ENCODE measurements around the gene ITGA5.

ITGA5 gene

DNA sequence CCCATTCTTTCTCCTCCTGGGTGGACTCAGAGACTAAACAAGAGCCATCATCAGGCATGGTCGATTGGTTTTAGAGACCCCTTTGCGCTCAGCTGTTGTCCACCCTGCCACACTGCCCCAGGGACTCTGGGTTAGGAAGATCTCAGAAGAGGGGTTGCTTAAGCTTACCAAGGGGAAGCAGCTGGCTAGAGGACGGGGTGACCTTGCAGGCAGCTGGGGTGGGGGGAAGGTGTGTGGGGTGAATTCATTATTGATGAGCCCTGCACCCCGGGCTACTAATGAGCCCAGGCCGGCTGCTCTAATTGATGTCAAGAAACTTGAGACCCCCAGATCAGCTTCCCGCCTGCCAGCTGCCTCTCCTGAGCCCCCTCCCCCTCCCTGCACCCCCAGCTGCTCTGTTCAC, 25.9 kb downstream of the ITGA5 start:
- in situ Hi-C loops (cut with MboI; ENCODE audit: low sequenced_read_pairs, unreplicated experiment) = no loop called here
- no peak for TF ChIP-seq CTCF (IDR thresholded peaks at IDR 0.05; ENCODE audit: borderline replicate concordance, control extremely low read depth, extremely low read depth, insufficient read depth, missing control alignments)
- no peak for DNase-seq (ENCODE audit: low spot score)

GRCh38 chr12:54392485-54393206, 26.4 kb downstream of the ITGA5 start:
- no peak for TF ChIP-seq CTCF (IDR thresholded peaks at IDR 0.05; ENCODE audit: borderline replicate concordance, control extremely low read depth, extremely low read depth, insufficient read depth, missing control alignments)
- in situ Hi-C loops (cut with MboI; ENCODE audit: low sequenced_read_pairs, unreplicated experiment) = no loop called here
- DNase-seq (ENCODE audit: low spot score) = no peak

GRCh38 chr12:54390668-54391551, 28.2 kb downstream of the ITGA5 start:
- peak; percentile 31 for TF ChIP-seq CTCF (IDR thresholded peaks at IDR 0.05; ENCODE audit: borderline replicate concordance, control extremely low read depth, extremely low read depth, insufficient read depth, missing control alignments)

DNA sequence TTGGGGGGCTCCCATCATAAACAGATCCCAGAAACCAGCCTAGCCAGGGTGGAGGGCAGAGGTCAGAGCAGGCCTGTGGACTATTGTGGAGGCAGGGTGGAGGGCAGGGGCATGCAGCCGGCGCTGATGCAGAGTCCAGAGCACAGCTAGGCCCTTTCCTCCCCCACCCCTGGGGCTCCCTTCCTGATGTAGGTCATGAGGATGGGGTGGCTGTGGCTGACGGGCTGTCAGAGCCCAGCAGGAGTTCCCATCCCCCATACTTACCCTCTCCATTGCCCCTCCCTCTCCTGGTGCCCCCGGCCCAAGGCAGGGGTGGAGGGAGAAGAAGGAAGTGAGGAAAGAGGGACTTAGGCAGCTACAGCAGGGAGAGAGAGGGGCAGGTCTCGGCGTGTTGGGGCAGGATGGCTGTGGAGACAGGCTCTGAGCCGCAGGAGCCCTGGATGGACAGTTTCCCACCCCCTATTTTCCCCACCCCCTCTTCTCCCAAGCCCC, 28.8 kb downstream of the ITGA5 start:
- DNase-seq (ENCODE audit: low spot score) = no peak
- TF ChIP-seq CTCF (IDR thresholded peaks at IDR 0.05; ENCODE audit: borderline replicate concordance, control extremely low read depth, extremely low read depth, insufficient read depth, missing control alignments) = no peak
- in situ Hi-C loops (cut with MboI; ENCODE audit: low sequenced_read_pairs, unreplicated experiment) = no loop called here

More at GRCh38 chr12:54390668-54391551, 28.2 kb downstream of the ITGA5 start:
- DNase-seq (ENCODE audit: low spot score) = peak; percentile 91
- in situ Hi-C loops (cut with MboI; ENCODE audit: low sequenced_read_pairs, unreplicated experiment) = no loop called here

DNA sequence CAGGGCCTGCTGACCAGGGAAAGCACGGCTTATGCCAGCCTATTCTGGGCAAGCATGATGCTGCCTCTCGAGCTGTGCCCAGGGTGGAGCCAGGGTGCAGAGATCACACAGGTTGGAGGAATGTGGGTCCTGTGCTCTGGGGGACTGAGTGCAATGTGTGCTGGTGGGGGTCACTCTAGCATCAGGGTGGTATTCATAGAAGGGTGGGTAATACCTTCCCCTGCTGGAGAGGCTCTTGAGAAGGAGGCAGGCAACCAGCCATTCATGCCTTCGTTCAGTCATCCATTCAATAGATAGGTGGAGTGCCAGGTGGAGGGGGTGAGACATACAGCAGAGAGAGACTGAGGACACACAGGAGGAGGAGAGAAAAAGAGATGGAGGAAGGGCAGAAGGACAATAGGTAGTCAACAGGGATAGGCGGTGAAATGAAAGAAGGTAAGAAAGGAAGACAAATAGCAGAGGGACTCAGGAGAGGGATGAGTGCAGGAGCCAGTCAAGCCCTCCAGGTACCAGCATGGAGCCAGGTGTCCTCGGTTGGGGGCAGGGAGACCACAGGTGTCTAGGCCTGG, 29.4 kb downstream of the ITGA5 start:
- in situ Hi-C loops (cut with MboI; ENCODE audit: low sequenced_read_pairs, unreplicated experiment) = no loop called here
- no peak for TF ChIP-seq CTCF (IDR thresholded peaks at IDR 0.05; ENCODE audit: borderline replicate concordance, control extremely low read depth, extremely low read depth, insufficient read depth, missing control alignments)
- no peak for DNase-seq (ENCODE audit: low spot score)

DNA sequence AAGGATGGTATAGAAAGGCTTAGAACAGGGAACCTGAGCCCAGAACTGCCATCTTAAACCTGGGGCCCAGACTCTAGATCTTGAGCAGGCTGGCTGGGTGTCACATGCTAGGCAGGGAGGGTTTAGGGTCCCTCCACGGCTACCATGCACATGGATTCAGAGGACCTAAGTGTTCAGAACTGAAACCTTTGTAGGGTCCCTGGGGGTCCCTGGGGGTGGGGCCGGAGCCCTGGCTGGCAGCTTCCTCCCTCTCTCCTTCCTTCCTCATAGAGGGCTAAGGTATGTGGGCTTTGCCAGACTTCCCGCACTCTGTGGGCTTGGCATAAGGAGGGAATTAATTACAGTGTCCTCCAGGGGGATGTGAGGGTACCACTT, 29.9 kb downstream of the ITGA5 start:
- TF ChIP-seq CTCF (IDR thresholded peaks at IDR 0.05; ENCODE audit: borderline replicate concordance, control extremely low read depth, extremely low read depth, insufficient read depth, missing control alignments) = no peak
- in situ Hi-C loops (cut with MboI; ENCODE audit: low sequenced_read_pairs, unreplicated experiment) = no loop called here
- no peak for DNase-seq (ENCODE audit: low spot score)
